GM23338 (cell line): ENCODE measurements around the gene DAGLA. TPM values are rescaled to one million over a fixed set of nuclear protein-coding genes. Genes with fewer than 3 reads are reported as not detected.
A peak's percentile ranks its signal among the peaks of the same experiment; 100 is the strongest.

Experiments used
- ATAC-seq: fragments of 200-7000 bp; cut with Tn5 transposase; 3 replicates; pipeline ENCODE4 v1.9.1; 2020
- DNase-seq: peaks from one replicate; pipeline ENCODE4 v3.0.0-alpha.2; 2015; ENCODE audit warnings: low spot score
- H2AFZ ChIP-seq: fragments of 200-600 bp; sonication (generic); 2 replicates; pipeline ENCODE4 v1.8.0; 2016; ENCODE audit warnings: antibody characterized with exemption, mild to moderate bottlenecking, moderate library complexity
- H3F3A ChIP-seq: fragments of 200-600 bp; sonication (generic); replicated peaks from 2 replicates; pipeline ENCODE4 v1.8.0; 2017; ENCODE audit warnings: antibody characterized with exemption, mixed run types, low read depth
- H3K27ac ChIP-seq: fragments of 200-600 bp; sonication (generic); 2 replicates; pipeline ENCODE4 v1.6.1; 2016; ENCODE audit warnings: low read depth
- H3K27me3 ChIP-seq: fragments of 200-600 bp; sonication (generic); 2 replicates; pipeline ENCODE4 v1.8.0; 2016; ENCODE audit warnings: mild to moderate bottlenecking, mixed run types, moderate library complexity; ENCODE audit not compliant: insufficient read depth
- H3K36me3 ChIP-seq: fragments of 200-600 bp; sonication (generic); 2 replicates; pipeline ENCODE4 v1.8.0; 2016; ENCODE audit warnings: mild to moderate bottlenecking; ENCODE audit not compliant: insufficient read depth
- H3K4me1 ChIP-seq: fragments of 200-600 bp; sonication (generic); 2 replicates; pipeline ENCODE4 v1.8.0; 2016; ENCODE audit warnings: mild to moderate bottlenecking, moderate library complexity; ENCODE audit not compliant: insufficient read depth
- H3K4me2 ChIP-seq: fragments of 200-600 bp; sonication (generic); 2 replicates; pipeline ENCODE4 v1.7.1; 2017; ENCODE audit warnings: mixed run types
- H3K4me3 ChIP-seq: fragments of 200-600 bp; sonication (generic); 2 replicates; pipeline ENCODE4 v1.6.1; 2016; ENCODE audit warnings: mixed run types
- H3K79me2 ChIP-seq: fragments of 200-600 bp; sonication (generic); replicated peaks from 2 replicates; pipeline ENCODE4 v1.8.0; 2017; ENCODE audit warnings: mild to moderate bottlenecking; ENCODE audit not compliant: insufficient read depth
- H3K9me2 ChIP-seq: fragments of 200-600 bp; sonication (generic); 2 replicates; pipeline ENCODE4 v1.8.0; 2017; ENCODE audit not compliant: insufficient read depth
- H4K20me1 ChIP-seq: fragments of 200-600 bp; sonication (generic); replicated peaks from 2 replicates; pipeline ENCODE4 v1.8.0; 2017; ENCODE audit warnings: mild to moderate bottlenecking; ENCODE audit not compliant: insufficient read depth
- H3K27ac Mint-ChIP-seq: 2 replicates; pipeline ENCODE4 v1.8.0; 2020; ENCODE audit warnings: inconsistent platforms, mild to moderate bottlenecking, moderate library complexity, mixed read lengths
- H3K27me3 Mint-ChIP-seq: 3 replicates; pipeline ENCODE4 v1.8.0; 2022; ENCODE audit warnings: low read depth, mild to moderate bottlenecking, moderate library complexity, mixed read lengths, inconsistent platforms; ENCODE audit not compliant: insufficient read depth, poor library complexity
- H3K36me3 Mint-ChIP-seq: 3 replicates; pipeline ENCODE4 v1.8.0; 2021; ENCODE audit warnings: low read depth, mild to moderate bottlenecking, inconsistent platforms, moderate library complexity, mixed read lengths
- H3K4me1 Mint-ChIP-seq: 3 replicates; pipeline ENCODE4 v1.8.0; 2020; ENCODE audit warnings: mild to moderate bottlenecking, inconsistent platforms, mixed read lengths
- H3K4me3 Mint-ChIP-seq: 3 replicates; pipeline ENCODE4 v1.8.0; 2021; ENCODE audit warnings: moderate library complexity, mild to moderate bottlenecking, inconsistent platforms, mixed read lengths
- H3K9me3 Mint-ChIP-seq: 3 replicates; pipeline ENCODE4 v1.8.0; 2020; ENCODE audit warnings: moderate library complexity, mild to moderate bottlenecking, inconsistent platforms, mixed read lengths
- CREB1 ChIP-seq: fragments of 250-450 bp; sonication (Bioruptor Pico); IDR thresholded peaks from 2 replicates; pipeline ENCODE4 v1.5.0; 2020; ENCODE audit warnings: low read depth, mild to moderate bottlenecking, moderate library complexity
- CTCF ChIP-seq, 2 experiments: fragments of 200-600 bp in 1 of 2; sonication (generic) in 1 of 2; conservative IDR thresholded peaks; 2 replicates each; pipeline versions ENCODE4 v1.5.1 to v1.6.1; 2016 to 2017; ENCODE audit warnings: antibody characterized with exemption in 2 of 2, low read depth in 2 of 2, mild to moderate bottlenecking in 2 of 2, moderate library complexity in 1 of 2
- ETS1 ChIP-seq: IDR thresholded peaks from 2 replicates; pipeline ENCODE4 v1.6.1; 2016; ENCODE audit warnings: antibody characterized with exemption
- EZH2 ChIP-seq: fragments of 200-600 bp; sonication (generic); IDR thresholded peaks from one replicate; pipeline ENCODE4 v1.8.0; 2017; ENCODE audit warnings: antibody characterized with exemption, mild to moderate bottlenecking, low read depth; ENCODE audit not compliant: unreplicated experiment
- EZH2phosphoT487 ChIP-seq: fragments of 200-600 bp; sonication (generic); IDR thresholded peaks from one replicate; pipeline ENCODE4 v1.8.1; 2018; ENCODE audit warnings: antibody characterized with exemption; ENCODE audit not compliant: unreplicated experiment
- JUNB ChIP-seq: IDR thresholded peaks from one replicate; pipeline ENCODE4 v1.6.1; 2016; ENCODE audit warnings: antibody characterized with exemption; ENCODE audit not compliant: unreplicated experiment
- NANOG ChIP-seq: IDR thresholded peaks from 2 replicates; pipeline ENCODE4 v1.6.1; 2016; ENCODE audit warnings: antibody characterized with exemption, borderline replicate concordance
- POLR2AphosphoS5 ChIP-seq: IDR thresholded peaks from 2 replicates; pipeline ENCODE4 v1.6.1; 2016; ENCODE audit warnings: antibody characterized with exemption, low read depth
- REST ChIP-seq: IDR thresholded peaks from one replicate; pipeline ENCODE4 v1.6.1; 2018; ENCODE audit warnings: antibody characterized with exemption; ENCODE audit not compliant: unreplicated experiment
- ZNF114 ChIP-seq: fragments of 250-450 bp; sonication (Bioruptor Pico); IDR thresholded peaks from 2 replicates; pipeline ENCODE4 v1.5.0; 2020; ENCODE audit warnings: mild to moderate bottlenecking, moderate library complexity
- ZNF331 ChIP-seq: fragments of 250-450 bp; sonication (Bioruptor Pico); IDR thresholded peaks from 2 replicates; pipeline ENCODE4 v1.5.0; 2020; ENCODE audit warnings: low read depth, mild to moderate bottlenecking, moderate library complexity
- ZNF462 ChIP-seq: fragments of 250-450 bp; sonication (Bioruptor Pico); IDR thresholded peaks from 2 replicates; pipeline ENCODE4 v1.5.0; 2020; ENCODE audit warnings: mild to moderate bottlenecking, moderate library complexity
- polyA plus RNA-seq: library from polyadenylated mRNA; unstranded; fragments of >200 nt; fragmentation: Nextera tagmentation; extraction: Ambion mirVana; gene quantifications from 2 replicates; pipeline ENCODE4 v1.2.1, GENCODE V29; 2016
- total RNA-seq: library from RNA; depleted of rRNA; stranded (reverse); fragments of >200 nt; shearing (Covaris generic); gene quantifications from 2 replicates; pipeline ENCODE4 v1.2.3, GENCODE V29; 2014

Gene DAGLA
- total and polyA plus RNA-seq, 2 experiments from 2014 or later: 0.55 to 2.5 TPM

- peak overlapping the region; percentile 82 for H3K4me3 ChIP-seq
- no peaks in the 10 kb centered on the region for H3K27me3 ChIP-seq
- no peaks in the 10 kb centered on the region for H3K9me2 ChIP-seq
- Mint-ChIP-seq H3K4me3 (peak overlapping the region; percentile 91), H3K9me3 (no peaks in the 10 kb centered on the region), H3K36me3 (peaks cover 70% of the 10 kb centered on the region), H3K27me3 (peaks cover 9% of the 10 kb centered on the region), H3K27ac (peak overlapping the region; percentile 100), H3K4me1 (peaks cover 17% of the 10 kb centered on the region)
- DNase-seq (peak; percentile 24), ATAC-seq (peak; percentile 23)
- H2AFZ ChIP-seq: no peak overlapping the region; the same call in none of the 2 replicates
- H3F3A ChIP-seq: peaks cover 24% of the 10 kb centered on the region; the same call in 1 of the 2 replicates
- H3K4me2 ChIP-seq: peak overlapping the region; percentile 87
- peak overlapping the region; percentile 92 for H3K27ac ChIP-seq
- H3K79me2 ChIP-seq: peaks cover 51% of the 10 kb centered on the region
- TF ChIP-seq ZNF462 (CRISPR knock-in tag) (no peak), EZH2phosphoT487 (no peak), ETS1 (no peak), NANOG (no peak), JUNB (no peak), REST (no peak), POLR2AphosphoS5 (no peak; the same call in 1 of the 2 replicates), CTCF (conservative IDR thresholded peaks at IDR 0.05; ENCODE audit: low read depth in 2 of 2) (no peak), ZNF331 (no peak), EZH2 (no peak), CREB1 (no peak), ZNF114 (no peak)
- H3K36me3 ChIP-seq: peaks cover 3% of the 10 kb centered on the region; the same call in 1 of the 2 replicates
- H4K20me1 ChIP-seq: peaks cover 4% of the 10 kb centered on the region; the same call in 1 of the 2 replicates
- 0 out of 2 replicates have a peak, but pooled peaks cover 5% of the 10 kb centered on the region for H3K4me1 ChIP-seq
These were observed 113.1 kb downstream of the DAGLA start for GRCh38 chr11:61793083-61793828.
